Keratinocyte (primary cell): ENCODE measurements around the gene MPZ.

Source experiments
- EZH2 ChIP-seq: IDR thresholded peaks from one replicate; pipeline ENCODE4 v1.6.1; 2012; ENCODE audit warnings: inconsistent platforms, mild to moderate bottlenecking, low read length, moderate library complexity
- TF ChIP-seq, protein P1 (sequence below), 3 experiments: IDR thresholded peaks in 1 of 3; conservative IDR thresholded peaks in 1 of 3; optimal IDR thresholded peaks in 1 of 3; 2 replicates in 2 of 3; 3 replicates in 1 of 3; pipeline versions ENCODE3 to v1.5.1; 2011; ENCODE audit warnings: low read length in 3 of 3, mild to moderate bottlenecking in 3 of 3, moderate library complexity in 2 of 3, control low read depth in 1 of 3, inconsistent platforms in 1 of 3; ENCODE audit not compliant: insufficient read depth in 2 of 3; ENCODE audit errors: extremely low read depth in 1 of 3

- no peak for TF ChIP-seq EZH2
- TF ChIP-seq, protein P1, sequence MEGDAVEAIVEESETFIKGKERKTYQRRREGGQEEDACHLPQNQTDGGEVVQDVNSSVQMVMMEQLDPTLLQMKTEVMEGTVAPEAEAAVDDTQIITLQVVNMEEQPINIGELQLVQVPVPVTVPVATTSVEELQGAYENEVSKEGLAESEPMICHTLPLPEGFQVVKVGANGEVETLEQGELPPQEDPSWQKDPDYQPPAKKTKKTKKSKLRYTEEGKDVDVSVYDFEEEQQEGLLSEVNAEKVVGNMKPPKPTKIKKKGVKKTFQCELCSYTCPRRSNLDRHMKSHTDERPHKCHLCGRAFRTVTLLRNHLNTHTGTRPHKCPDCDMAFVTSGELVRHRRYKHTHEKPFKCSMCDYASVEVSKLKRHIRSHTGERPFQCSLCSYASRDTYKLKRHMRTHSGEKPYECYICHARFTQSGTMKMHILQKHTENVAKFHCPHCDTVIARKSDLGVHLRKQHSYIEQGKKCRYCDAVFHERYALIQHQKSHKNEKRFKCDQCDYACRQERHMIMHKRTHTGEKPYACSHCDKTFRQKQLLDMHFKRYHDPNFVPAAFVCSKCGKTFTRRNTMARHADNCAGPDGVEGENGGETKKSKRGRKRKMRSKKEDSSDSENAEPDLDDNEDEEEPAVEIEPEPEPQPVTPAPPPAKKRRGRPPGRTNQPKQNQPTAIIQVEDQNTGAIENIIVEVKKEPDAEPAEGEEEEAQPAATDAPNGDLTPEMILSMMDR (optimal IDR thresholded peaks at IDR 0.05 in 1 of 3, IDR thresholded peaks at IDR 0.05 in 1 of 3, conservative IDR thresholded peaks at IDR 0.05 in 1 of 3; ENCODE audit: extremely low read depth in 1 of 3, insufficient read depth in 2 of 3, low read length in 3 of 3) = no peak
These were observed 11.7 kb downstream of the MPZ start for GRCh38 chr1:161298116-161298515.
